ENCODE results near the gene PLK5. TPM values are rescaled to one million over a fixed set of nuclear protein-coding genes. Genes with fewer than 3 reads are reported as not detected.
"Not testable (repeated sequence)": the region's sequence is repeated elsewhere in the genome, so short reads cannot be mapped to it uniquely, and the experiment has no call there.

The PLK5 gene
- polyA plus RNA-seq, 10 donors, result 0.07 to 0.80 (median 0.16) TPM; not detected in 1

DNA sequence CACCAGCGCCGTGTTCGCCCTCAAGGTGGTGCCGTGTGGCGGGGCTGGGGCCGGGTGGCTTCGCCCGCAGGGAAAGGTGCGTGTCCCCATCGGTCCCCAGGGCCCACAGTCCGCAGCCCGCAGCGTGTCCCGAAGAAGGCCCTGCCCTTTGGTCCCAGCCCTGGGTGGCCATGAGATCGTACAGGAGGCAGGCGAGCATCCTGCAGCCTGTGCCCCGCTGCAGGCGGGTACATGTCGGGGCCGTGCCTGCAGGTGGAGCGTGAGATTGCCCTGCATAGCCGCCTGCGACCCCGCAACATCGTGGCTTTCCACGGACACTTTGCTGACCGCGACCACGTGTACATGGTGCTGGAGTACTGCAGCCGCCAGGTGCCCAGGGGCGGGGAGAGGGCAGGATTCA lies 1.5 kb downstream of the PLK5 start:
- DNase-seq, result no peak

DNA sequence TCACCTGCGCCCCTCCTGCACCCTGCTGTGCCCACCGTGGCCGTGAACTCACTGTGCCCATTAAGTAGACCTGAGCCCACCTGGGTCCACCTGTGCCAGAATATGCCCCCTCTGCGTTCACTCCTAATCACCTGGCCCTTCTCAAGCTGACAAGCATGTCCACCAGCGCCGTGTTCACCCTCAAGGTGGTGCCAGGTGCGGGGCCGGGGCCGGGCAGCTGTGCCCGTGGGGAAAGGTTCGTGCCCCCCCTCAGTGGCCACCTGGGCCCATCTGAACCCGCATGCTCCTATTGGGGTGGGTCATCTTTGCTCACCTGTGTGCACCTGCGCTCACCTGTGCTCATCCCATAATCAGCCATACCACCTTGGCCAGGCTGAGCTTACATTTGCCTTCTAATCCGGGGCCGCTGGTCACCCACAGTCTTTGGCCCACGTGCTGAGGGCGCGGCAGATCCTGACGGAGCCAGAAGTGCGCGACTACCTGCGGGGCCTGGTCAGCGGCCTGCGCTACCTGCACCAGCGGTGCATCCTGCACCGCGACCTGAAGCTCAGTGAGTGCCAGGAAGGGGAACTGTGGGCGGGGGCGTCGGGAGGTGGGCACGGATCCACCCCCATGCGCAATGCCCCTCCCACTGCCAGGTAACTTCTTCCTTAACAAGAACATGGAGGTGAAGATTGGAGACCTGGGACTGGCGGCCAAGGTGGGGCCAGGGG lies 2.3 kb downstream of the PLK5 start:
- DNase-seq, result no peak

DNA sequence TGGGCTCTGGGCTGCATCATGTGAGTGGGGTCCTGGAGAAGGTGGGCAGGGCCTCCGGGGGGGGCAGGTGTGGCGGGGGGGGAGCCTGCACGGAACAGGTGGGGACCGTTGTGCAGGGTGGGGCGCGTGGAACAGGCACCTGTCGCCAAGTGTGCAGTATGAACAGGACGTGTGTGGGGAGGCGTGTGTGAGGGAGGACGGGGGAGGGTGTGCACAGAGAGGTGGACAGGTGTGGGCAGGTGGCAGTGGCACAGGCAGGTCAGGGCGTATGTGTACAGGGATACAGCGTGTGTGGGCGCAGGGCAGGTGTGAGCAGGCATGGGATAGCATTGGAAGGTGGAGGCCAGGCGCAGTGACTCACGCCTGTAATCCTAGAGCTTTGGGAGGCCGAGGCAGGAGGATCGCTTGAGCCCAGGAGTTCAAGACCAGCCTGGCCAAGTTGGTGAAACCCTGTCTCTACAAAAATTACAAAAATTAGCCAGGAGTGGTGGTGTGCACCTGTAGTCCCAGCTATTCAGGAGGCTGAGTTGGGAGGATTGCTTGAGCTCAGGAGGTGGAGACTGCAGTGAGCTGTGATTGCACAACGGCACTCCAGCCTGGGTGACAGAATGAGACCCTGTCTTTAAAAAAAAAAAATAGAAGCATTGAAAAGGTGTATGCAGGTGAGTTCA lies 3.2 kb downstream of the PLK5 start:
- no peak for DNase-seq

DNA sequence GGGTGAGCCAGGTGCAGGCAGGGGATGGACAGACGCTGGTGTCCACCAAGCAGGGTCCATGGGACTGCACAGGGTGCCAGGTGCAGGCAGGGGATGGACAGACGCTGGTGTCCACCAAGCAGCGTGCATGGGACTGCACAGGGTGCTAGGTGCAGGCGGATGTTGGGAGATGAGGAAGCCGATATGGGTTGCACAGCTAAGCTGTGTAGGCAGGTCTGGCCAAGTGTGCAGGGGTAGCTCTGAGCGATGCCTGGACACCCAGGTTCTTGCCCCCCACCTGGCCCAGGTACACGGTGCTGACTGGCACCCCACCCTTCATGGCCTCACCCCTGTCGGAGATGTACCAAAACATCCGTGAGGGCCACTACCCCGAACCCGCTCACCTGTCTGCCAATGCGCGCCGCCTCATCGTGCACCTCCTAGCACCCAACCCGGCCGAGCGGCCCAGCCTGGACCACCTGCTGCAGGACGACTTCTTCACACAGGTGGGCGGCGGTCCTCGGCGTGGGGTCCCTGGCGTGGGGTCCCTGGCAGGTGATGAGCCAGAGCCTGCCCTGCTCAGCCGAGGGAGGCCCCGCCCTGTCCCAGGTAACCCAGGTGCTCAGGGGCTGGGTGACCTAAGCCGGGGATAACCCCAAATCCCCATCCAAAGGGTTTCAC lies 3.9 kb downstream of the PLK5 start:
- no peak for DNase-seq

DNA sequence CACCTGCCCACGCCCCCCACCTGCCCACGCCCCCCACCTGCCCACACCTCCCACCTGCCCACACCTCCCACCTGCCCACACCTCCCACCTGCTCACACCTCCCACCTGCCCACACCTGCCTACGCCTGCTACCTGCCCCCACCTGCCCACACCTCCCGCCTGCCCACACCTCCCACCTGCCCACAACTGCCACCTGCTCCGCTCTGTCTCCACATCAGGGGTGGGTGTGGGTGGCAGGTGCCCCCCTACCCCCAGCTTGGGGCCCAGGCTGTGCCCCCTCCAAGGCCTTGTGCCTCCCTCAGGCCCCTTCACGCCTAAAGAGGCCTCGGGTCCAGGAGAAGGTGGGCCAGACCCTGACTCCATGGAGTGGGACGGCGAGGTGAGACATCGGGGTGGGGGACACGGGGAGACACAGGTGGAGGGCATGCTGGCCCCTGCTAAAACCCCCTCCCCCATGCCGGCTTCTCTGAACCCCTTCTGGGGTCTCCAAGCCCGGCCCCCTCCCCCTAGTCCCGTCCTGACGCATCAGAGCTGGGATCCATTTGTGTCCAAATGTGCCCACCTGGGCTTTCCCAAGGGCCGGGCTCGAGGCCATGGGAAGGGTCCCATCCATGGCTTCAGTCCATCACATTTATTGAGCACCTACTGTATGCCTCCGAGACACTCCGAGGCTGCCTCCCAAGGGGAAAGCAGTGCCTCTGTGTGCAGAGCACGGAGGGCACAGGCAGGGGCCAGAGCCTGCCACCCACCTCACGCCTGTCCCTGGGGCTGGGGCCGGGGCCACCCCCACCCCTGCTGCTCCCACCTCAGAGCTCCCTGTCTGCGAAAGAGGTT lies 4.9 kb downstream of the PLK5 start:
- no peak for DNase-seq

DNA sequence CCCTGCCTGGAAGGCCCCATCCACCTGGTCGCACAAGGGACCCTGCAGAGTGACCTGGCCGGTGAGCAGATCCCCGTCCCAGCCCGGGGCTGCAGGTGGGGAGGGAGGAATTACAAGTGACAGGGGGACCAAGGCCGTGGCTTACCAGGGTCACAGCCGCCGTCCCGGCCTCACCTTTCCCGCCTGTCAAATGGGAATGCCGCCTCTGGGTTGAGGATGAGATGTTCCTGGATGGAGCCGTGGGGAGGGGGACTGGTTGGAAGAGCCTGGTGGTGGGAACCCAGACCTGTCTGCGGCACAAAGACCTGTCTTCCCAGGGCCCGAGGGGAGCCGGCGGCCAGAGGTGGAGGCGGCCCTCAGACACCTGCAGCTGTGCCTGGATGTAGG lies 5.5 kb downstream of the PLK5 start:
- DNase-seq, result no peak

DNA sequence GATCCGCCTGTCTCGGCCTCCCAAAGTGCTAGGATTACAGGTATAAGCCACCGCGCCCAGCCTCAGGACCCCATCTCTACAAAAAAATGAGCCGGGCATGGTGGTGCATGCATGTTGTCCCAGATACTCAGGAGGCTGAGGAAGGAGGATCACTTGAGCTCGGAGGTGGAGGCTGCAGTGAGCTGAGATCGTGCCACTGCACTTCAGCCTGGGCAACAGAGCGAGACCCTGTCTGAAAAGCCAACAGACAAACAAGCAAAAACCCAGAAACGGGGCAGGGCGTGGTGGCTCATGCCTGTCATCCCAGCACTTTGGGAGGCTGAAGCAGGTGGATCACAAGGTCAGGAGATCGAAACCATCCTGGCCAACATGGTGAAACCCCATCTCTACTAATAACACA lies 7.0 kb downstream of the PLK5 start:
- not testable (repeated sequence) for DNase-seq

DNA sequence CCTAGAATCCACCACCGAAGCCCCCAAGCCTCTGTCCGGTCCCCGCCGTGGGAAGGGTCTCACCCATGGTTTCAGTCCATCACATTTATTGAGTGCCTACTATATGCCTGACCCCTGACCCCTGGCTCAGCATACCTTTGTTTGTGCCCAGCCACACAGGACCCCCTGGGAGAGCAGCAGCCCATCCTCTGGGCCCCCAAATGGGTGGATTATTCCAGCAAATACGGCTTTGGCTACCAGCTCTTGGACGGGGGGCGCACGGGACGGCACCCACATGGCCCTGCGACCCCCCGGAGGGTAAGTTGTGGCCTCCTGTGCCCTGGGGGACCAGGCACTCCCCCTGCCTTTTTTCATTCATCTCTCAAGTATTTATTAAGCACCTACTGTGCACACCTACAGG lies 7.7 kb downstream of the PLK5 start:
- DNase-seq, result no peak

DNA sequence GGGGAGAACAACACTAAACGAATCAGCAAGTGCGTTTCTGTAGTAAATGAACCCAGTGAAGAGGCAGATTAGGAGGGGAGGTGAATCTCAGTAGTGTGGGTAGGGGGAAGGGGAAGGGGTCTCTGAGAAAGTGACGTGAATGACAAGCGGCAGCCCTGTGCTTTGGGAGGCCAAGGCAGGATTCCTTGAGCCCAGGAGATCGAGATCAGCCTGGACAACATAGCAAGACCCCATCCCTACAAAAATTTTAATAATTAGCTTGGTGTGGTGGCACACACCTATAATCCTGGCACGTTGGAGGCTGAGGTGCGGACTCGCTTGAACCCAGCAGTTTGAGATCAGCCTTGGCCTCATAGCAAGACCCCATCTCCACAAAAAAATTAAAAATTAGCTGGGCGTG lies 8.1 kb downstream of the PLK5 start:
- DNase-seq, result no peak

DNA sequence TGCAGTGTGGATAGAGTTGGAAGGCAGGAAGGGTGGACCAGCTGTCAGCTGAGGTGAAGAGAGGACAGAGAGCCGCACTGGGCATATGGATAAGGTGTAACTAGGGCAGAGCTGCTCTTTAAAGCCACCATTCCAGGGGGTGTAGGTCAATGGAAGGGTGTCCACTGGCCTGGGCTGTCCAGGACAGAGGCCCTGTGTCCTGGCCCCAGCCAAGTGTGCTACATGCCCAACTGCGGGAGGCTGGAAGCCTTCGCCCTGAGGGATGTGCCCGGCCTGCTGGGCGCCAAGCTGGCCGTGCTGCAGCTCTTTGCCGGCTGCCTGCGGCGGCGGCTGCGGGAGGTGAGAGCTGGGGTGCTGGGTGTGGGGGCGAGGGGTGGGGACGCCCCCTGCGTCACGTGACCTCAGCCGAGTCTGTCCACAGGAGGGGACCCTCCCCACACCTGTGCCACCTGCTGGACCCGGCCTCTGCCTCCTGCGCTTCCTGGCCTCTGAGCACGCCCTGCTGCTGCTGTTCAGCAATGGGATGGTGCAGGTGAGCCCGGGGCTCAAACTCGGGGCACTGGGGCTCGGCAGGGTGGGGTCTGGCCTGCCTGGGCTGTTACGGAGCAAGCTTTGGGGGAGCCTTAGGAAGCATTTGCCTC lies 9.8 kb downstream of the PLK5 start:
- DNase-seq, result no peak

DNA sequence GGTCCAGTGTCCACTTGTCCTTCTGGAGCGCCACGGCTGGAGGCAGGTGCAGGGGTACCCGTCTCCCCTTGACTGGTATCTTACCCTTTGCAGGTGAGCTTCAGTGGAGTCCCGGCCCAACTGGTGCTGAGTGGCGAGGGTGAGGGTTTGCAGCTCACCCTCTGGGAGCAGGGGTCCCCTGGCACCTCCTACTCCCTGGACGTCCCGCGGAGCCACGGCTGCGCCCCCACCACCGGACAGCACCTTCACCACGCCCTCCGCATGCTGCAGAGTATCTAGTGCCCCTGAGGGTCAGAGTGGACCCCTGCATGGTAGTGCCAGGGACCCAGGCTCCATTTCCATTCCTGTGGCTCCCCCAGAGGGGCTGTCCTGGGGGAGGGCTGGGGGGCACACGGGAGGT lies 11.1 kb downstream of the PLK5 start:
- DNase-seq, result no peak

DNA sequence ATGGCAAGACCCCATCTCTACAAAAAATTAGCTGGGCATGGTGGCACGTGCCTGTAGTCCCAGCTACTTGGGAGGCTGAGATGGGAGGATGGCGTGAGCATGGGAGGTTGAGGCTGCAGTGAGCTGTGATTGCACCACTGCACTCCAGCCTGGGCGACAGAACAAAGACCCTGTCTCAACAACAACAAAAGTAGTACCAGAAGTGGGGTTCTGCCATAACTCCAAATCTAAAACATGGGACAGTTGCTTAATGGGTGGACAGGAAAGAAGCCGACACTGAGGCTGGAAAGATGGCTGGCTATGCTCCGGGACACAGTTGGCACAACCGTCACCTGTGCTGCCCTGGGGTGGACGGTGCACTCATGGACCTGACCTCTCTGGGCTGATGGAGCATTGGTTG lies 11.8 kb downstream of the PLK5 start:
- DNase-seq, result not testable (repeated sequence)

DNA sequence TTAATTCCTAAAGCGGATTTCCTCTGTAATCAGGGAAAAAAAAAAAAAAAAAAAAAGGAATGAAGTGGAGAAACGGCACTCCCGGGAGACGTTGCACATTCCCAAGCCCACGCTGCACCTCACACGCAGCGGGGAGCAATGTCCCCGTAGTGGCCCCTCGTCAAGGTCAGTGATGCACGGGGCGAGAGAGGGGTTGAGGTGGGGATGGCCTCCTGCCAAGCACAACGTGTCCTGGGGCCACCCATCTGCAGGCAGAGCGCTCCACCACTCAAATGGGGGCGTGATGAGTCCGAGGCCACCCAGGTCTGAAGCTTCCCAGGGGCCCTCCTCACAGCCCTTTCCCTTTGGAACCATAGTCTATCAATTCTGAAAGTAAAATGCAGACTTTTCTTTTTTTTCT lies 15.1 kb downstream of the PLK5 start:
- DNase-seq, result peak in 1 of 3 donors; percentile 48

DNA sequence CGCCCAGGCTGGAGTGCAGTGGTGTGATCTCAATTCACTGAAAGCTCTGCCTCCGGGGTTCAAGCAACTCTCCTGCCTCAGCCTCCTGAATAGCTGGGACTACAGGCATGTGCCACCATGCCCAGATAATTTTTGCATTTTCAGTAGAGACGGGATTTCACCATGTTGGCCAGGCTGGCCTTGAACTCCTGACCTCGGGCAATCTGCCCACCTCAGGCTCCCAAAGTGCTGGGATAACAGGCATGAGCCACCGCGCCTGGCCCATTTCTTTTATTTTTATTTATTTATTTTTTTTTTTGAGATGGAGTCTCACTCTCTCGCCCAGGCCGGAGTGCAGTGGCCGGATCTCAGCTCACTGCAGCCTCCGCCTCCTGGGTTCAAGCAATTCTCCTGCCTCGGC lies 15.9 kb downstream of the PLK5 start:
- DNase-seq, result not testable (repeated sequence)

DNA sequence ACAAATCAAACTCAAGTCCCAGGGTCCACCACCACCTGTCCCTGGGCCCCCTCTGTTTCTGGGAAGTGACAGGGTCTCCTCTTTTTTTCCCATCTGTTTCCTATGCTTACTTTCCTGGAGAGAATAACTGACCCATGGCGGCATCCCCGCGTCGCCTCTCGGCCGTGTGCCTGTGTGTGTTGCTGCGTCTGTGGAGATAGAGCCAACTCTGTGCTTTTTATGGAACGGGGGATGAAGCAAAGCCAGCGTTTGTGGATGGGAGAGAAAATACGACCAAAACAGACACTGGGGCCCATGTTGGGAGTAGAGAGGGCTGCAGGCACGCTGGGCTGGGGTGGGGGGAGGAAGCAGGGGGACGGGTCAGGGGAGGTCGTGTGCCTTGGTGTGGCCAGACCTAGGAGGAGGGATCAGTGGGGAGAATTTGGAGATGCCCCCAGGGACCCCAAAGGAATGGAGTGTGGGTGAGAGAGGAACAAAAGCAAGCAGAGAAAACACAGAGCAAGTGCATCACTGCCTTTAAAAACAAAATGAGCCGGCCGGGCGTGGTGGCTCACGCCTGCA lies 16.6 kb downstream of the PLK5 start:
- peak; percentile 51 to 86 (median 80) for DNase-seq

DNA sequence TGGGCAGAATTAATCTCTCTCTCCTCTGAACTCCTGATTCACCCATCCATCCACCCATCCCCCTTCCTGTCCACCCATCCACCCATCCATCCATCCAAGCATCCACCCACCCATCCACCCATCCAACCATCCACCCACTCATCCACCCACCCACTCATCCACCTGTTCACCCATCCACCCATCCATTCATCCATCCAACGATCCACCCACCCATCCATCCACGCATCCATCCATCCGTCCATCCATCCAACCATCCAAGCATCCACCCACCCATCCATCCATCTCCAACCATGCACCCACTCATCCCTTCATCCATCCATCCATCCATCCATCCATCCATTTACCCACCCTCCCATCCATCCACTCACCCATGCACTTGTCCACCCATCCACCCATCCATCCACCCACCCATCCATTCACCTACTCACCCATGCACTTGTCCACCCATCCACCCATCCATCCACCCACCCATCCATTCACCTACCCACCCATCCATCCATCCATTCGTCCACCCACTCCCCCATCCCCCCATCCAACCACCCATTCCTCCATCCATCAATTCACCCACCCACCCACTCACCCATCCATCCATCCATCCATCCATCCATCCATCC lies 25.6 kb downstream of the PLK5 start:
- no peak for DNase-seq

DNA sequence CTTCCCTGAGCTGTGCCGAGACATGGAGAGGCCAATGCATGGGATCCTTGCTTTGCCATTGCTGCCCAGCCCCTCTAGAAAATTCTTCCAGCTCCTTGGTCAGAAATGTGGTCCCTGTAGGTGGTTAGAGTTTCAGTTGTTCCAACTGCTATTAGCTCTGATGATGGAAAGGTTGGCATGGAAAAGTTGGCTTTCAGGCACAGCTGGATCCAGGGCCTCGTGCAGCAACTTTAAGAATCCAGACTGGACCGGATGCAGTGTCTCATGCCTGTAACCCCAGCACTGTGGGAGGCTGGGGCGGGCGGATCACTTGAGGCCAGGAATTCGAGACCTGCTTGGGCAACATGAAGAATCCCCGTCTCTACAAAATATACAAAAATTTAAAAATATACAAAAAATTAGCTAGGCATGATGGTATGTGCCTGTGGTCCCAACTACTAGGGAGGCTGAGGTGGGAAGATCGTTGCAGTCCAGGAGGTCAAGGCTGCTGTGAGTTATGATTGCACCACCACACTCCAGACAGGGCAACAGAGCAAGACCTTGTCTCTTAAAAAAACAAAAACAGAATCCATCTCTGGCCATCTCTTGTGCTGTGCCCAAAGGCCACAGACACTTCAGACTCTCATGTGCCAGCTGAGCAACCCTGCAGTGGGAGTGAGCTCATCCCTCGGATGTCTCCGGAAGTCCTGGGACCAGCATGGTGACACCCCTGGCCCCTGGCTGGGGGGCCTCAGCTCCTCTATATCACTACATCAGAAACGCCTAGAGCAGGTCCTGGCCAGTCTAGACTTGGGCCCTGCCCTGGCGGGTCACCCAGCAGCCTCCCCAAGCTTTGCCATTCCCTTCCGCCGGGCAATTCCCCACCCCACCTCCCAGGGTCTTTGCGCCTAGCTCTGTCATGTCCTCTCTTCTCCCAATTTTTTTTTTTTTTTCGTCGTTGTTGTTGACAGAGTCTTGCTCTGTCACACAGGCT lies 27.5 kb downstream of the PLK5 start:
- no peak for DNase-seq

DNA sequence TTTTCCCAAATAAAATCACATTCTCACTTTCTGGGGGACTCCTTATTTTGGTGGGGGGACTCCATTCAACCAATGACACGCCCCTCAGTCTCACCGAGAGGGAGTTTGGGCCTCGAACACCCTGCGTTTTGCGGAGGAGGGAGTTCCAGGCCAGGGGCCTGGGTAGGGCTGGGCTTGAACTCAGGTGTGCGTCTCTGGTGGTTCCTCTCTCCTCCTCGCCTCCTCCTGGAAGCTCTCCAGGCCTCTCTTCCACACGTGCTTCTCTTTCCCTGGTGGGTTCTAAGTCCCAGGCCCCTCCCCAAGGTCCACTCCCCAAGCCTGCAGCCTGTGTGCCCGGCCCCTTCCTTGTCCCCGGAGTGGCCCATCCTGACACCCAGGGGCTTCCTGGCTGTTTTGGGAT lies 29.5 kb downstream of the PLK5 start:
- DNase-seq, result no peak

DNA sequence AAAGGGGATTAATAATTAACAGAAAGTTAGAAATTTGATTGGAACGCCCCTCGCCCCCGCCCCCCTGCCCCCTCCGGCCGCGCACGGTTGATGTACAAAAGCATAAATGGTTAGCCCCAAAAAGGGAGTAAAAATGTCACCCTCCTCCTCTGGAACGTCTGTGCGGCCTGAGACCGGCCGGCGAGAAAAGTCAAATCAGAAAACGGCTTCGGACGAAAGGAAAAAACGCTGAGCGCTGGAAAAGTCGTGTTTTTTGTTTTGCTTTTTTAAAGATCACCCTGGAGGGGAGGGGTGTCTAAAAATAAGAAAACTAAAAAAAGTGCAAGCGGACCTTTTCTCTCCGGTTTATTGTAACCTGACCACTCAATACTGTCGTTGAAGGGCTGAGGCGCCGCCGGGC lies 31.1 kb downstream of the PLK5 start:
- DNase-seq, result no peak
